ENCODE results near the gene SUN1.
A peak's percentile ranks its signal among the peaks of the same experiment; 100 is the strongest.
"Not testable (repeated sequence)": the region's sequence is repeated elsewhere in the genome, so short reads cannot be mapped to it uniquely, and the experiment has no call there.

SUN1 gene

GRCh38 chr7:803243-803635 lies 29.0 kb upstream of the SUN1 start:
- no peak overlapping the region for H3K4me3 ChIP-seq
- no peak overlapping the region for H3K27ac ChIP-seq

- not testable (repeated sequence) for H3K4me3 ChIP-seq, H3K27ac ChIP-seq
Measured at GRCh38 chr7:803796-804195, 28.5 kb upstream of the SUN1 start.

- Histone ChIP-seq H3K4me3 (no peak overlapping the region), H3K27ac (peak overlapping the region in 4 of 21 experiments; percentile 0 to 13 (median 10))
Measured at GRCh38 chr7:805261-805660, 27.0 kb upstream of the SUN1 start.

GRCh38 chr7:815284-816216 lies 16.7 kb upstream of the SUN1 start:
- H3K4me3 ChIP-seq = peak overlapping the region; percentile 20 to 96 (median 77)
- H3K27ac ChIP-seq = peak overlapping the region in 15 of 21 experiments; percentile 2 to 84 (median 49)

GRCh38 chr7:816300-816750 lies 16.0 kb upstream of the SUN1 start:
- peak overlapping the region in 15 of 21 experiments; percentile 33 to 96 (median 85) for H3K27ac ChIP-seq

GRCh38 chr7:816751-817671 lies 15.3 kb upstream of the SUN1 start:
- Histone ChIP-seq H3K27ac (peak overlapping the region; percentile 43 to 96 (median 87)), H3K4me3 (peak overlapping the region; percentile 42 to 96 (median 80))

More at GRCh38 chr7:816300-816750, 16.0 kb upstream of the SUN1 start:
- peak overlapping the region; percentile 42 to 96 (median 80) for H3K4me3 ChIP-seq

- Histone ChIP-seq H3K4me3 (peak overlapping the region in 2 of 7 experiments; percentile 80 to 95), H3K27ac (peak overlapping the region in 2 of 21 experiments; percentile 23 to 94)
Measured at GRCh38 chr7:818031-818699, 14.1 kb upstream of the SUN1 start.

- Histone ChIP-seq H3K4me3 (no peak overlapping the region), H3K27ac (no peak overlapping the region)
Measured at GRCh38 chr7:820341-820740, 11.9 kb upstream of the SUN1 start.

GRCh38 chr7:821688-822087 lies 10.6 kb upstream of the SUN1 start:
- Histone ChIP-seq H3K4me3 (no peak overlapping the region), H3K27ac (peak overlapping the region in 3 of 21 experiments; percentile 2 to 65 (median 4))

GRCh38 chr7:822692-823276 lies 9.5 kb upstream of the SUN1 start:
- H3K27ac ChIP-seq = peak overlapping the region in 9 of 21 experiments; percentile 4 to 77 (median 52)

GRCh38 chr7:823649-824048 lies 8.6 kb upstream of the SUN1 start:
- peak overlapping the region in 6 of 21 experiments; percentile 30 to 77 (median 49) for H3K27ac ChIP-seq

More at GRCh38 chr7:822692-823276, 9.5 kb upstream of the SUN1 start:
- H3K4me3 ChIP-seq = no peak overlapping the region

GRCh38 chr7:824081-824480 lies 8.2 kb upstream of the SUN1 start:
- H3K4me3 ChIP-seq = no peak overlapping the region
- H3K27ac ChIP-seq = peak overlapping the region in 7 of 21 experiments; percentile 3 to 77 (median 43)

More at GRCh38 chr7:823649-824048, 8.6 kb upstream of the SUN1 start:
- no peak overlapping the region for H3K4me3 ChIP-seq

- Histone ChIP-seq H3K4me3 (no peak overlapping the region), H3K27ac (peak overlapping the region in 8 of 21 experiments; percentile 3 to 77 (median 57))
Measured at GRCh38 chr7:824664-825063, 7.6 kb upstream of the SUN1 start.

- Histone ChIP-seq H3K27ac (peak overlapping the region in 8 of 21 experiments; percentile 13 to 77 (median 58)), H3K4me3 (no peak overlapping the region)
Measured at GRCh38 chr7:825386-825785, 6.9 kb upstream of the SUN1 start.

GRCh38 chr7:826230-826917 lies 5.9 kb upstream of the SUN1 start:
- Histone ChIP-seq H3K4me3 (no peak overlapping the region), H3K27ac (peak overlapping the region in 11 of 21 experiments; percentile 13 to 75 (median 46))

- H3K27ac ChIP-seq = peak overlapping the region in 3 of 21 experiments; percentile 3 to 43 (median 21)
- H3K4me3 ChIP-seq = no peak overlapping the region
Measured at GRCh38 chr7:828793-829561, 3.3 kb upstream of the SUN1 start.

- H3K4me3 ChIP-seq = no peak overlapping the region
- peak overlapping the region in 12 of 21 experiments; percentile 44 to 92 (median 86) for H3K27ac ChIP-seq
Measured at GRCh38 chr7:830069-830468, 2.2 kb upstream of the SUN1 start.

Data from skin epidermis (tissue), 12 donors.